DOHH2 (cell line): Measurements from ENCODE around the gene MAP3K10.

Experiments
- H3F3A ChIP-seq: fragments of 200-600 bp; sonication (generic), shearing (Covaris generic); 2 replicates; pipeline ENCODE4 v1.6.0; 2016; ENCODE audit warnings: antibody characterized with exemption, mild to moderate bottlenecking; ENCODE audit not compliant: control insufficient read depth, insufficient read depth
- H3K27ac ChIP-seq: fragments of 200-600 bp; sonication (generic); 2 replicates; pipeline ENCODE4 v1.5.1; 2014; ENCODE audit warnings: low read depth, mild to moderate bottlenecking, low read length, moderate library complexity
- H3K27me3 ChIP-seq: fragments of 200-600 bp; sonication (generic); 2 replicates; pipeline ENCODE4 v1.6.1; 2014; ENCODE audit warnings: mild to moderate bottlenecking, low read length, mixed read lengths; ENCODE audit not compliant: control insufficient read depth
- H3K36me3 ChIP-seq: fragments of 200-600 bp; sonication (generic); 2 replicates; pipeline ENCODE4 v1.6.1; 2014; ENCODE audit warnings: mild to moderate bottlenecking, low read length, moderate library complexity, mixed read lengths; ENCODE audit not compliant: control insufficient read depth
- H3K4me1 ChIP-seq: fragments of 200-600 bp; sonication (generic); 2 replicates; pipeline ENCODE4 v1.6.1; 2014; ENCODE audit warnings: mild to moderate bottlenecking, low read length, mixed read lengths; ENCODE audit not compliant: control insufficient read depth
- H3K4me2 ChIP-seq: fragments of 200-600 bp; sonication (generic); 2 replicates; pipeline ENCODE4 v1.6.0; 2014; ENCODE audit warnings: mild to moderate bottlenecking, low read length, moderate library complexity
- H3K4me3 ChIP-seq: fragments of 200-600 bp; sonication (generic); 2 replicates; pipeline ENCODE4 v1.5.1; 2014; ENCODE audit warnings: mild to moderate bottlenecking, low read length, mixed read lengths
- H3K79me2 ChIP-seq: fragments of 200-600 bp; sonication (generic); 2 replicates; pipeline ENCODE4 v1.6.1; 2014; ENCODE audit warnings: mild to moderate bottlenecking, low read length, mixed read lengths; ENCODE audit not compliant: control insufficient read depth
- H3K9me2 ChIP-seq: fragments of 200-600 bp; sonication (generic); replicated peaks from 2 replicates; pipeline ENCODE4 v1.6.1; 2014; ENCODE audit warnings: mild to moderate bottlenecking, low read length, mixed read lengths; ENCODE audit not compliant: control insufficient read depth
- H3K9me3 ChIP-seq: fragments of 200-600 bp; sonication (generic); 2 replicates; pipeline ENCODE4 v1.6.1; 2014; ENCODE audit warnings: antibody characterized with exemption, low read length, mixed read lengths; ENCODE audit not compliant: control insufficient read depth, insufficient read depth
- H4K20me1 ChIP-seq: fragments of 200-600 bp; sonication (generic); 2 replicates; pipeline ENCODE4 v1.6.0; 2014; ENCODE audit warnings: low read depth, mild to moderate bottlenecking, antibody characterized with exemption, low read length, moderate library complexity; ENCODE audit not compliant: control insufficient read depth, insufficient read depth
- CTCF ChIP-seq: fragments of 200-600 bp; sonication (generic); IDR thresholded peaks from one replicate; pipeline ENCODE4 v1.5.1; 2014; ENCODE audit warnings: antibody characterized with exemption, mild to moderate bottlenecking, low read depth, low read length; ENCODE audit not compliant: poor library complexity, severe bottlenecking
- EZH2phosphoT487 ChIP-seq: fragments of 200-600 bp; sonication (generic); IDR thresholded peaks from 2 replicates; pipeline ENCODE4 v1.6.1; 2017; ENCODE audit warnings: borderline replicate concordance, mild to moderate bottlenecking, antibody characterized with exemption, low read length, moderate library complexity, mixed read lengths

Gene MAP3K10

GRCh38 chr19:40232479-40232878 is 41.3 kb downstream of the MAP3K10 start:
- Histone ChIP-seq H3K4me3 (no peak overlapping the region), H3F3A (peaks cover 5% of the 10 kb centered on the region; the same call in 1 of the 2 replicates), H3K27me3 (no peaks in the 10 kb centered on the region), H4K20me1 (0 out of 2 replicates have a peak, but pooled peaks cover 4% of the 10 kb centered on the region), H3K9me2 (no peaks in the 10 kb centered on the region), H3K4me1 (no peaks in the 10 kb centered on the region), H3K4me2 (no peak overlapping the region), H3K79me2 (no peaks in the 10 kb centered on the region), H3K27ac (no peak overlapping the region), H3K9me3 (no peaks in the 10 kb centered on the region), H3K36me3 (peaks cover 18% of the 10 kb centered on the region; the same call in 1 of the 2 replicates)
- no peak for TF ChIP-seq EZH2phosphoT487
- no peak for TF ChIP-seq CTCF

- Histone ChIP-seq H3K27me3 (no peaks in the 10 kb centered on the region), H3K27ac (no peak overlapping the region), H3K36me3 (peaks cover 23% of the 10 kb centered on the region; the same call in 1 of the 2 replicates), H4K20me1 (0 out of 2 replicates have a peak, but pooled peaks cover 4% of the 10 kb centered on the region), H3K4me1 (no peaks in the 10 kb centered on the region), H3K4me3 (no peak overlapping the region), H3K4me2 (no peak overlapping the region), H3F3A (peaks cover 5% of the 10 kb centered on the region; the same call in 1 of the 2 replicates), H3K9me2 (no peaks in the 10 kb centered on the region), H3K9me3 (no peaks in the 10 kb centered on the region), H3K79me2 (no peaks in the 10 kb centered on the region)
- no peak for TF ChIP-seq CTCF
- TF ChIP-seq EZH2phosphoT487 = no peak
Measured at GRCh38 chr19:40232949-40233810, 42.0 kb downstream of the MAP3K10 start.

- TF ChIP-seq CTCF (no peak), EZH2phosphoT487 (no peak)
- H3K27me3 ChIP-seq = no peaks in the 10 kb centered on the region
- H3K9me3 ChIP-seq = no peaks in the 10 kb centered on the region
- H3K4me1 ChIP-seq = no peaks in the 10 kb centered on the region
- no peaks in the 10 kb centered on the region for H3K79me2 ChIP-seq
- peaks cover 5% of the 10 kb centered on the region; the same call in 1 of the 2 replicates for H3F3A ChIP-seq
- peaks cover 25% of the 10 kb centered on the region; the same call in 1 of the 2 replicates for H3K36me3 ChIP-seq
- H3K27ac ChIP-seq = no peak overlapping the region
- H3K9me2 ChIP-seq = no peaks in the 10 kb centered on the region
- no peak overlapping the region for H3K4me3 ChIP-seq
- H3K4me2 ChIP-seq = no peak overlapping the region
- H4K20me1 ChIP-seq = 0 out of 2 replicates have a peak, but pooled peaks cover 4% of the 10 kb centered on the region
Measured at GRCh38 chr19:40233811-40234389, 42.7 kb downstream of the MAP3K10 start.
